Measurements from ENCODE around the gene RBSN.
A peak's percentile ranks its signal among the peaks of the same experiment; 100 is the strongest.

RBSN gene

DNA sequence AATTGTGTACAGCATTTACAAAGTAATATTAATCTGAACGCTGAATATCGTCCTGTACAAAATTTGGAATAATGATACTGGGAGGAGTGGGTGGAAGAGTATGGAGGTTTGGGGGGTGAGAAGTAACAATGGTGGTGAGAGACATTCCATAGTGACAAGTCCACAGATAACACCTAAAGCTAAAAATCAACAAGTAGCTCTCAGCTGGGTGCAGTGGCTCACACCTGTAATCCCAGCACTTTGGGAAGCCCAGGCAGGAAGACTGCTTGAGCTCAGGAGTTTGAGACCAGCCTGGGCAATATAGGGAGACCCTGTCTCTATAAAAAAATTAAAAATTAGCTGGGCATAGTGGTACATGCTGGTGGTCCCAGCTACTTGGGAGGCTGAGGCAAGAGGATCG, 38.9 kb downstream of the RBSN start:
- no peak for DNase-seq (ENCODE audit: low spot score)

DNA sequence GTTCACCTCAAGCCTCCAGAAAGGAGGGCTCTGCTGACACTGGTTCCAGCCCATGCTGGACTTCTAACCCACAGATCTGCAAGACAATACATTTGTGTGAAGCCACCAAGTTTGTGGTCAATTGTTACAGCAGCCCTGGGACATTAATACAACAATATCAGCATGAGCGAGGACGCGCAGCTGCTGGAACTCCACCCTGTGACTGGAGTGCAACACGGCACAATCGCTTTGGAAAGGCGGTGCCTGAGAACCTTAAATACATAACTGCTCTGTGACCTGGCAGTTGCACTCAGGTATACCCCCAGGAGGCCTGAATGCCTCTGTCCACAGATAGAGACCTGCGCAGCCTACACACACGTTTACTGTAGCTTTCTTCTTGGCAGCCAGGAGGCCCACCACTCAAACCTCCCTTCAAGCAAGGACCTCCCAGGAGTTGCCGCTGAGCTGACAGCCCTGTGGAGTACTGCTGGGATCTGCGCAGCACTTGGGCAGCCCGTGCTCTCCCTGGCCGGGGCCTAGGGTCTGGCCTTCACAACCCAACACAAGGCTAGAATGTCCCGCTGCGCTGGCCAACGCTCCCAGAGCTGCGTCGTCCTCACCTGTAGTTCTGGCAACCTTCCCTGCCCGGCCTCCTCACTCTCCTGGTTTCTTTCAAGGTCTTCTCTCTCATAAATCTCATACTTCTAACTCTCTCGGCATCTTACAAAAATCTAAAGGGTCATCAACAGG, 42.1 kb downstream of the RBSN start:
- DNase-seq (ENCODE audit: low spot score) = no peak

- no peak for DNase-seq (ENCODE audit: low spot score)
Observed at GRCh38 chr3:15055019-15055557, 43.9 kb downstream of the RBSN start.

DNA sequence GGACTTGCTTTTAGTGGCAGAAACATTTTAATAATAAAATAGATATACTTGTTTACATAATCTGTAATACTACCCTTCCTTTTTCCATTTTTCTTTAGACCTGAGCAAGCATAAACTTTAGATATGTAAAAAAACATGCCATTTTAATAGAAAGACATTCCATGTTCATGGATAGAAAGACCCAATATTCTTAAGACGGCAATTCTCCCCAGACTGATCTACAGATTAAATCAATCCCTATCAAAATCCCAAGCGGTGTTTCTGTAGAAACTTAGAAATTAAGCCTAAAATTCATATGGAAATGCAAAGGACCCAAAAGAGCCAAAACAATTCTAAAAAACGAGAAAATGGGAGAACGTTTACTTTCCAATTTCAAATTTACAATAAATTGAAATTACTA, 45.4 kb downstream of the RBSN start:
- DNase-seq (ENCODE audit: low spot score) = no peak

DNA sequence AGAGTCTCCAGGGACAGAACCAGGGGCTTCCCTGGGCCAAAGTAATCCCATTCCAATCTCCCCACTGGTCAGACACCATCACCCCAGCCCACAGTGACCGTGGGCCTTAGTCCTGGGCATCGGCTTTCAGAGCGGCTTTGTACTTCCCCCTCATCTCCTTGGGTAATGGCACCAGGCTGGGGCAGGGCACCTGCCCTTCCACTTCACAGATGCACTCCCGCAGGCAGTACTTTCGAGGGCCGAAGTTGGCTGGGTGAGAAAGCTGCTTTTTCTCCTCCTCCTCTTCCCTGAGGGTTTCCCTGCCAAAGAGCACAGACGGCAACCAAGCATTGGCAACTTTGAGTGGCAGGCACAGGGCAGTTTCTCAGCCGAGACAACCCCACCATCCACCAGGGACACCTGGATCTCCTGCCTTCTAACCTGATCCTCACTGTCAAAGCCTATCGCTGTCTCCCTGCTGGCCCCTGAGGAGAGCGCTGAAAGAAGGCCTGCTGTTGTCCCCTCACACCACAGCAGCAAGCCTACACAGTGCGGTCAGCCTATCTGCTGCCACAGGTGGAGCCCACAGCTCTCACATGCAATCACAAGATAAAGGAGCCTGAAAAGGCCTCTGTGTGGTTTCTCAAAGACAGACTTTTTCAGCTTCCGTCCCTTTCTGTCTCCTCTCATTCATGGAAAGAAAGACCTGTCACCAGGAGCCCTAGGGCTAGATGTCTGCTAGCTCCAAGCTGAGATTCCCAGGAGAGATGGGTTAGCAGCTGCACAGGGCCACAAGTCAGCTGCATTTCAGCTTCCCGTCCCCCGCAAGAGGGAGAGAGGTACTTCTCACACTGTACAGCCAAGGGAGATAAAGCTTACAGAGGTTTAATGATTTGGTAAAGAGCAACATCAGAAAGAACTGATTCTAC, 46.4 kb downstream of the RBSN start:
- no peak for DNase-seq (ENCODE audit: low spot score)

DNA sequence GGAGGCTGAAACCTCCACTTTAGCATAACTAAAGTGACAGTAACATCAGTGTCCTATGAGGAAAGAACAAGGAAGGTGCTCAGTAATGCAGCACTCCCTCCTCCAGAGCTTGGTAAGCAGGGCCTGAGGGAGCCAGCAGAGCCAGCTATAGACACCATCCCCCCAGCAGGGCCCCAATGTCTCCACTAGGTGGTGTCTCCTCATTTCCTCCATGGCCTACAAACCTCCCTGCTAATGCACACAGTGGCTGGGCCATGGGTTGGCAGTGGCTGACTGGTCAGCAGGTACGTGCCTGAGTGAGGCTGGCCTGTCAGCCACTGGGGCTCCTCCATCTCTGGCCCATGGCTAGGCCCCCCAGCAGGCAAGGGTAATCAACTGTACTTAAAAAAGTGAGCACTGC, 47.4 kb downstream of the RBSN start:
- peak; percentile 56 for DNase-seq (ENCODE audit: low spot score)

- DNase-seq (ENCODE audit: low spot score) = no peak
Observed at GRCh38 chr3:15050405-15051092, 48.4 kb downstream of the RBSN start.

- no peak for DNase-seq (ENCODE audit: low spot score)
Observed at GRCh38 chr3:15049584-15049983, 49.4 kb downstream of the RBSN start.

DNA sequence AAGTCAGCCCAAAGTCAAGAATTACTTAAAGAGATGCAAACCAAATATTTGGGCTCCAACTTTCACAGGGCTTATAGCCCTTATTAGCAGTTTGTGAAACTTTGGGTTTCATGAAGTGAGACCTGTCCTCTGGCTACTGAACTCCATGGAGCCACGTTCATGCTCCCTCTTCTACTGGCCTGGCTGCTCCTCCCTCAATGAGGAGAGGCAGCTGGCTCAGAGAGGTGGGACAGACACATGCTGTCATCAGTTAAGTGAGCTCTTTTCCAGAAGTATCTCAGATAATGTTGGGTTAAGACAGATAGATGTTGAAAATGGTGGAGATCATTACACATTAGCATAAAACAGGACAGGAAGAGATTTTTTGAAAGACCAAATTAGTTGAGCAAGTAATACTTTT, 53.3 kb downstream of the RBSN start:
- DNase-seq (ENCODE audit: low spot score) = no peak

DNA sequence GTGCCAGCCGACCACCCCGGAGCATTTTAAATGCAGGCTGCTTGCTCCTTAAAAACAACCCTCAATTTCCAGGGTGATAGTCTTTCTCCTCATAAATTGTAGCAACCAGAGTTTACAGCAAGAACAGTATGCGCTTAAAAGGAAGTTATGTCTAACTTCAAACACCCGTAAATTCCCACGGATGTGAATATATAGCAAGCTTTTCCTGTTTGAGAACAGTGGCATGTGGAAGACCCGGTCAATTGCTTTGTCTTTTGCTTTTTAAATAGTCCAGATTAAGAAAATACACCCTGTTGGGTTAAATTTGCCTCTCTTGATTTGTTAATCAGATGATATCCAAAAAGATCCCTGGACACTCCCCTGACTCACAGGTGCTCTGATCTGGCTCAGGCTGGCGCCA, 54.6 kb downstream of the RBSN start:
- DNase-seq (ENCODE audit: low spot score) = no peak

DNA sequence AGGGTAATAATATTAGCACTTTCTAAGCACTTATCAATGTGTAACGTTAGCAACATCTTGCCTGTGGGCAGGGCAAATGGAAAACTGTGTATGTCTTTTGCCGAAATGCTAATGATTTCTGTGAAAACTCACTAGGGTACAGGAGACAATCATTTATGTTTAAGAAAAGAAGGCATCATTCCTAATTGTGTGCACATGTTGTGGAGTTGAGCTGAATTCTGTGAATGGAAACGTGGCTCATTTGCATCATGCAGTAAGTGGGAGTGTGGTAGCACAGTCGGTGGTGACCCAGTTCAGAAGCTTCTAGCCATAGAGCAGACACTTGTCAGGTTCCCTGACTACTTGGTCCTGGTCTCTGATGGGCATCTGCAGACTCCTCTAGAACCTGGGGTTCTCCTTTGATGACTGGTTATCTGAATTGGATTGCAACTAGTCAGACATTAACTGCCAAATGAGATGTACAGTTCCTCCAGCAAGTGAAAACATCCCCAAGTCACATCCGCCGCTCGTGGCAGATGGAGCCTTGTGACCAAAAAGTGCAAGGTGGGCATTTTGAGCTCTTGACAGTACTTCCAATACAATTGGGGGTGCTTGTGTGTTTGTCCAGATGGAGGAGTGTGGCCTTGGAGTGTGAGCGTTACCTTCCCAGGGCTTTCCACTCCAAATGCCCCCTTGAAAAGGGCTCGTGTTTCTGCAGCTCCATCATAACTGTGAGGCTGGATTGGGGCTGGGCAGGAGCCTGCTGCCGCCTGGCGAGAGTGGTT, 55.4 kb downstream of the RBSN start:
- no peak for DNase-seq (ENCODE audit: low spot score)

GRCh38 chr3:15042936-15043335, 56.0 kb downstream of the RBSN start:
- DNase-seq (ENCODE audit: low spot score) = no peak

DNA sequence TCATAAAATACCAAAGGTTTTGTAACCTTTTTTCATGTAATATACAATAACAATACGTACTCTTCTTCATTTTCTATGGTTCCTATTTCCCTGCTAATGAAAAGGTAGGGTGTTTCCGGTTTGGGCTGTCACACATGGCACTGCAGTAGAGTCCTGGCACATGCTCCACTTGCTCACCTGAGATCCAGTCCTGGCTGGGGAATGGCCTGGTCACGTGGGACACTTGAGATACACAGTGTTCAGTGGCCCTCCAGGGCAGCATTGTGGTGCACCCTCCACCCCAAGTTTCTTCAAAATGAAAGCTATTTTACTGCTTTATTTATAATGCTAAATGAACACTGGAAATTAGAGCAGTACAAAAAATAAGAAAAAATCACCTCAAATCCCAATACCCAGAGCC, 57.0 kb downstream of the RBSN start:
- no peak for DNase-seq (ENCODE audit: low spot score)

- DNase-seq (ENCODE audit: low spot score) = no peak
Observed at GRCh38 chr3:15040844-15041243, 58.1 kb downstream of the RBSN start.

GRCh38 chr3:15038306-15038705, 60.6 kb downstream of the RBSN start:
- DNase-seq (ENCODE audit: low spot score) = no peak

GRCh38 chr3:15033103-15033502, 65.8 kb downstream of the RBSN start:
- no peak for DNase-seq (ENCODE audit: low spot score)

- no peak for DNase-seq (ENCODE audit: low spot score)
Observed at GRCh38 chr3:15032650-15033049, 66.3 kb downstream of the RBSN start.

DNA sequence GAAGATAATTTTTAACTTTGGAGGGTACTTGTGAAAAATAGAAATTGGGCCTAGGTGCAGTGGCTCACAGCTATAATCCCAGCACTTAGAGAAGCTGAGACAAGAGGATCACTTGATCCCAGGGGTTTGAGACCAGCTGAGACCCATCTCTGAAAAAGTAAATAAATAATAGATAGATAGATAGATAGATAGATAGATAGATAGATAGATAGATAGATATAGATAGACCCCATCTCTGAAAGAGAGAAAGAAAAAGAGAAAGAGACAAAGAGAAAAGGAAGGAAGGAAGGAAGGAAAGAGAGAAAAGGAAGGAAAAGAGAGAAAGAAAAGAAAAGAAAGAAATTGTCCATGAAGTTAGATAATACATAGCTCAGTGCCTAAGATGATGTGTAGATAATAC, 69.3 kb downstream of the RBSN start:
- no peak for DNase-seq (ENCODE audit: low spot score)

GRCh38 chr3:15023719-15024118, 75.2 kb downstream of the RBSN start:
- no peak for DNase-seq (ENCODE audit: low spot score)

- DNase-seq (ENCODE audit: low spot score) = no peak
Observed at GRCh38 chr3:15023249-15023648, 75.7 kb downstream of the RBSN start.
